ENCODE measurements around the gene PACSIN2.

GRCh38 chr22:42825796-42826195 is 189.2 kb downstream of the PACSIN2 start:
- TF ChIP-seq CTCF (IDR thresholded peaks at IDR 0.05; ENCODE audit: insufficient read depth, low read length) (no peak), REST (IDR thresholded peaks at IDR 0.05; ENCODE audit: insufficient replicate concordance, low read depth) (no peak), GABPA (IDR thresholded peaks at IDR 0.05; ENCODE audit: low read depth) (no peak)
